Mucosa of descending colon (tissue), 3 donors: ENCODE measurements around the gene RINL. TPM values are rescaled to one million over a fixed set of nuclear protein-coding genes. Genes with fewer than 3 reads are reported as not detected.

Experiments
- ATAC-seq: fragments of 200-7000 bp; cut with Tn5 transposase; one replicate; pipeline ENCODE4 v1.9.1; 2020; ENCODE audit warnings: mild to moderate bottlenecking, moderate library complexity
- DNase-seq, 3 donors: peaks; one replicate each; pipeline ENCODE4 v3.0.0-alpha.2; 2020
- H3K36me3 ChIP-seq: fragments of 200-600 bp; one replicate; pipeline ENCODE4 v1.8.0; 2021; ENCODE audit warnings: low read depth, mild to moderate bottlenecking
- H3K4me1 ChIP-seq: fragments of 200-600 bp; one replicate; pipeline ENCODE4 v1.8.0; 2021; ENCODE audit warnings: low read depth, mild to moderate bottlenecking
- H3K4me3 ChIP-seq: fragments of 200-600 bp; one replicate; pipeline ENCODE4 v1.8.0; 2021; ENCODE audit warnings: mild to moderate bottlenecking
- H3K9me3 ChIP-seq: fragments of 200-600 bp; one replicate; pipeline ENCODE4 v1.8.0; 2021; ENCODE audit warnings: mild to moderate bottlenecking
- intact Hi-C, 2 donors: fragments of 100-400 bp; cut with DNase I in 1 of 2; cut with micrococcal nuclease in 1 of 2; formaldehyde crosslinking; loops; one replicate each; pipeline versions ENCODE4 v1.11.0 to v1.11.1; 2022; cut with DNase I, micrococcal nuclease
- total RNA-seq, 3 donors: library from RNA; stranded (reverse); fragmentation: NEBNext Ultra II Directional in 2 of 3; extraction: Animal tissue kit (Norgen Biotek cat#: 25700) in 2 of 3; gene quantifications; one replicate each; pipeline versions ENCODE4 v1.2.1 to v1.2.4, GENCODE V29; 2021 to 2023
- TF ChIP-seq, protein P1 (sequence below): fragments of 200-600 bp; IDR thresholded peaks from one replicate; pipeline ENCODE4 v1.8.0; 2022; ENCODE audit warnings: antibody characterized with exemption, mild to moderate bottlenecking
- donor health status: DM: no; HTN: no; CAD: no; lungs with moderate emphysema.
- donor health status: DM: no; HTN: no; CAD: no.
- donor health status: DM: no; HTN: yes; CAD: no.

The RINL gene
- total RNA-seq, 3 donors from 2014 or later, result 3.8 to 5.4 (median 5.2) TPM

DNA sequence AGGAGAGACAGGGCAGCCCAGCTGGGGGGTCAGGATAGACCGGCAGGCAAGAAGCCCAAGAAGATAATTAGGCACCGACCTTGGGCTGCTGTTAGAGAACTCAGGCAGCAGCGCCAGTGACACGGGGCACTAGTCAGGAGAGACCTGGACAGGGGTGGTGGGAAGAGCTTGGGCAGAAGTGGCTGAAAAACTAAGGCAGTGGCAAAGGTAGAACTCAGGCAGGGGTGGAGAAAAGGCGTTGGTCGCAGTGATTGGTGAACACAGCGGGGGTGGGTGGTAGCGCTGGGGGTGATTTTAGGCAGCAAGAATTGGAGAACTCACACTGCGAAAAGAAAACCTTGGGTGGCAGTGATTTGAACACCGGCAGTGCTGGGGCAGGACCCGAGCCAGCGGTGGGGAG, 29.6 kb upstream of the RINL start:
- no peak for ATAC-seq
- intact Hi-C loops, result no loop called here

DNA sequence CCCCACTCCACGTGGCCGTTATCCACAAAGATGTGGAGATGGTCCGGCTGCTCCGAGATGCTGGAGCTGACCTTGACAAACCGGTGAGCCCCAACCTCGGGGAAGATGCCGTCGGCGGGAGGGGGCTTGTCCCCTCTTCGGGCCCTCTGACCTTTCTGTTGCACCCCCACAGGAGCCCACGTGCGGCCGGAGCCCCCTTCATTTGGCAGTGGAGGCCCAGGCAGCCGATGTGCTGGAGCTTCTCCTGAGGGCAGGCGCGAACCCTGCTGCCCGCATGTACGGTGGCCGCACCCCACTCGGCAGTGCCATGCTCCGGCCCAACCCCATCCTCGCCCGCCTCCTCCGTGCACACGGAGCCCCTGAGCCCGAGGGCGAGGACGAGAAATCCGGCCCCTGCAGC, 29.2 kb upstream of the RINL start:
- TF ChIP-seq, protein P1, sequence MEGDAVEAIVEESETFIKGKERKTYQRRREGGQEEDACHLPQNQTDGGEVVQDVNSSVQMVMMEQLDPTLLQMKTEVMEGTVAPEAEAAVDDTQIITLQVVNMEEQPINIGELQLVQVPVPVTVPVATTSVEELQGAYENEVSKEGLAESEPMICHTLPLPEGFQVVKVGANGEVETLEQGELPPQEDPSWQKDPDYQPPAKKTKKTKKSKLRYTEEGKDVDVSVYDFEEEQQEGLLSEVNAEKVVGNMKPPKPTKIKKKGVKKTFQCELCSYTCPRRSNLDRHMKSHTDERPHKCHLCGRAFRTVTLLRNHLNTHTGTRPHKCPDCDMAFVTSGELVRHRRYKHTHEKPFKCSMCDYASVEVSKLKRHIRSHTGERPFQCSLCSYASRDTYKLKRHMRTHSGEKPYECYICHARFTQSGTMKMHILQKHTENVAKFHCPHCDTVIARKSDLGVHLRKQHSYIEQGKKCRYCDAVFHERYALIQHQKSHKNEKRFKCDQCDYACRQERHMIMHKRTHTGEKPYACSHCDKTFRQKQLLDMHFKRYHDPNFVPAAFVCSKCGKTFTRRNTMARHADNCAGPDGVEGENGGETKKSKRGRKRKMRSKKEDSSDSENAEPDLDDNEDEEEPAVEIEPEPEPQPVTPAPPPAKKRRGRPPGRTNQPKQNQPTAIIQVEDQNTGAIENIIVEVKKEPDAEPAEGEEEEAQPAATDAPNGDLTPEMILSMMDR, result no peak
- no peaks in the 10 kb centered on the region for H3K36me3 ChIP-seq
- DNase-seq, result no peak
- no peak overlapping the region for H3K4me3 ChIP-seq
- no peak for ATAC-seq
- intact Hi-C loops, result no loop called here
- H3K9me3 ChIP-seq, result no peaks in the 10 kb centered on the region
- H3K4me1 ChIP-seq, result no peaks in the 10 kb centered on the region

More for the DNA sequence above, 29.6 kb upstream of the RINL start:
- no peaks in the 10 kb centered on the region for H3K4me1 ChIP-seq
- TF ChIP-seq, protein P1, result no peak
- H3K9me3 ChIP-seq, result no peaks in the 10 kb centered on the region
- no peak overlapping the region for H3K4me3 ChIP-seq
- no peaks in the 10 kb centered on the region for H3K36me3 ChIP-seq
- DNase-seq, result no peak

DNA sequence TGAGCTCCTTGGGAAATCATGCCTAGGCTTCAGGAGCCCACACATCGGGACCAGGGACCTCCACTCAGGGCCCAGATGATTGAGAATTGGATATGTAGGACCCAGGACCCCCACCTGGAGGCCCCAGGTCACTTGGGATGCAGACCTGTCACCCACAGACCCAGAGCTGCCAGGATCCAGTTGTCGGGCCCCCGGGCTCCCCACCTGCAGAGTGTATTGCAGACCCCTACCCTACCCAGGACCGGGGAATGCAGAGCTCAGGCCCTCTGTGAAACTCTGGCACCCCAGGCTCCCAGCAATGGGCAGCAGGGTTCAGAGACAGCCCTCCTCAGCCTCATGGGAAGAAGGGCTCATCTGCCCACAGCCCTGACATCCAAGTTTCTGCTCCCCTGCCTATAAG, 27.5 kb upstream of the RINL start:
- TF ChIP-seq, protein P1, result no peak
- Histone ChIP-seq H3K4me1 (peaks cover 7% of the 10 kb centered on the region), H3K36me3 (no peaks in the 10 kb centered on the region), H3K9me3 (no peaks in the 10 kb centered on the region), H3K4me3 (no peak overlapping the region)
- intact Hi-C loops, result no loop called here
- DNase-seq (no peak), ATAC-seq (no peak)

DNA sequence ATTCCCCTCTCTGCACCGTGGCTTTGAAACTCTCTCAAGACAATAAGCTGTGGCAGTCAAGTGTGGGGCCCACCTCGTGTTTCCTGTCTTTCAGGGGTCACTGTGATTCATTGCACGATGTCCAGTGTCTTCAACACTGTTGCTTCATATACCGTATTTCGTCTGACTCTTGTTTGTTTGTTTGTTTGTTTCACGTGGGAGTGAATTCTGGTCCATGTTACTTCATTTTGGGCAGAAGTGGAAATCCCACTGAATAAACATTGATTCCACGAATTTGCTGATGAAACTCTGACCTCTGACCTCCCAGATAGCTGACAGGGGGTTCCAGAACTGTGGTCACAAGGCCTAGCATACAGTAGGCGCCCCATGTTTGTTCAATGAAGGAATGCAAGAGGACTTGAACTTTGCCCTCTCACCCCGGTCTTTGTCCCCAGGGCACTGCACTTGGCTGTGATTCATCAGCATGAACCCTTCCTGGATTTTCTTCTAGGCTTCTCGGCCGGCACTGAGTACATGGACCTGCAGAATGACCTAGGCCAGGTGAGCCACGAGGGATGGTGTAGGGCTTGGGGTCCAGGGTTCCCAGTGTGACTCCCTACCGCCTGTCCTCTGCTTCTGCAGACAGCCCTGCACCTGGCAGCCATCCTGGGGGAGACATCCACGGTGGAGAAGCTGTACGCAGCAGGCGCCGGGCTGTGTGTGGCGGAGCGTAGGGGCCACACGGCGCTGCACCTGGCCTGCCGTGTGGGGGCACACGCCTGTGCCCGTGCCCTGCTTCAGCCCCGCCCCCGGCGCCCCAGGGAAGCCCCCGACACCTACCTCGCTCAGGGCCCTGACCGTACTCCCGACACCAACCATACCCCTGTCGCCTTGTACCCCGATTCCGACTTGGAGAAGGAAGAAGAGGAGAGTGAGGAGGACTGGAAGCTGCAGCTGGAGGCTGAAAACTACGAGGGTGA, 26.8 kb upstream of the RINL start:
- Histone ChIP-seq H3K36me3 (no peaks in the 10 kb centered on the region), H3K4me1 (peaks cover 8% of the 10 kb centered on the region), H3K4me3 (no peak overlapping the region), H3K9me3 (no peaks in the 10 kb centered on the region)
- ATAC-seq (peak; percentile 30), DNase-seq (no peak)
- intact Hi-C loops, result no loop called here
- TF ChIP-seq, protein P1, result no peak

DNA sequence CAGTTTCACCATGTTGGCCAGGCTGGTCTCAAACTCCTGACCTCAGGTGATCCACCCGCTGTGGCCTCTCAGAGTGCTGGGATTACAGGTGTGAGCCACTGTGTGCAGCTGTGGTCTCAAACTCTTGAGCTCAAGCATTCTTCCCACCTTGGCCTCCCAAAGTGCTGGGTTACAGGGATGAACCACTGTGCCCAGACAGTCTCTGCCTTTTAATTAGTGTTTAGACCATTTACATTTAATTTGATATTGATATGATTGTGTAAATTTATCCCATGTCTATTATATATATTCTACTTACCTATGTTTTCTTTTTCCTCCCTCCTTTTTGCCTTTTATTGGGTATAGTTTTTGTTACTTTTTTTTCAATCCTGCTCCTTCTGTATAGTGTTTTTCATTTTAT, 23.6 kb upstream of the RINL start:
- DNase-seq, result no peak
- TF ChIP-seq, protein P1, result no peak
- intact Hi-C loops, result no loop called here

More for the DNA sequence above, 23.6 kb upstream of the RINL start:
- Histone ChIP-seq H3K9me3 (no peaks in the 10 kb centered on the region), H3K4me1 (peaks cover 15% of the 10 kb centered on the region), H3K36me3 (peaks cover 5% of the 10 kb centered on the region), H3K4me3 (no peak overlapping the region)
- no peak for ATAC-seq
